BJ (cell line): ENCODE measurements around the gene RFTN2. TPM values are rescaled to one million over a fixed set of nuclear protein-coding genes. Genes with fewer than 3 reads are reported as not detected.
"Not testable (repeated sequence)": the region's sequence is repeated elsewhere in the genome, so short reads cannot be mapped to it uniquely, and the experiment has no call there.

Experiments used
- CTCF ChIA-PET: fragments of 350-600 bp; formaldehyde crosslinking; extraction: SDS; loops from one replicate; lab custom pipeline; 2021; ENCODE audit warnings: antibody characterized with exemption, inconsistent platforms; lab: Yijun Ruan, JAX
- POLR2A ChIA-PET: fragments of 300-600 bp; sonication (Branson Sonifier 250); formaldehyde crosslinking; extraction: SDS; loops from one replicate; lab custom pipeline; 2021; ENCODE audit warnings: antibody characterized with exemption; lab: Charles Lee
- DNase-seq: peaks from one replicate; pipeline ENCODE4 v3.0.0-alpha.2; 2011; ENCODE audit warnings: low read depth
- H3K27me3 ChIP-seq: 2 replicates; pipeline ENCODE4 v1.6.0; 2011; ENCODE audit warnings: low read length; ENCODE audit not compliant: control insufficient read depth, insufficient read depth
- H3K36me3 ChIP-seq: 2 replicates; pipeline ENCODE4 v1.5.1; 2011; ENCODE audit warnings: low read length; ENCODE audit not compliant: control insufficient read depth, insufficient read depth
- H3K4me3 ChIP-seq: 2 replicates; pipeline ENCODE4 v1.5.1; 2011; ENCODE audit warnings: low read depth, mild to moderate bottlenecking, control low read depth, low read length
- polyA plus RNA-seq: library from polyadenylated mRNA; depleted of rRNA; stranded (reverse); fragments of >200 nt; gene quantifications from 2 replicates; pipeline ENCODE4 v1.2.3, GENCODE V29; 2011
- TF ChIP-seq, protein P1 (sequence below): IDR thresholded peaks from 2 replicates; pipeline ENCODE4 v1.5.1; 2011; ENCODE audit warnings: low read depth, mild to moderate bottlenecking, control low read depth, inconsistent platforms, low read length, moderate library complexity; ENCODE audit not compliant: insufficient read depth

Gene RFTN2
- polyA plus RNA-seq, 1 experiment = 0.16 TPM

DNA sequence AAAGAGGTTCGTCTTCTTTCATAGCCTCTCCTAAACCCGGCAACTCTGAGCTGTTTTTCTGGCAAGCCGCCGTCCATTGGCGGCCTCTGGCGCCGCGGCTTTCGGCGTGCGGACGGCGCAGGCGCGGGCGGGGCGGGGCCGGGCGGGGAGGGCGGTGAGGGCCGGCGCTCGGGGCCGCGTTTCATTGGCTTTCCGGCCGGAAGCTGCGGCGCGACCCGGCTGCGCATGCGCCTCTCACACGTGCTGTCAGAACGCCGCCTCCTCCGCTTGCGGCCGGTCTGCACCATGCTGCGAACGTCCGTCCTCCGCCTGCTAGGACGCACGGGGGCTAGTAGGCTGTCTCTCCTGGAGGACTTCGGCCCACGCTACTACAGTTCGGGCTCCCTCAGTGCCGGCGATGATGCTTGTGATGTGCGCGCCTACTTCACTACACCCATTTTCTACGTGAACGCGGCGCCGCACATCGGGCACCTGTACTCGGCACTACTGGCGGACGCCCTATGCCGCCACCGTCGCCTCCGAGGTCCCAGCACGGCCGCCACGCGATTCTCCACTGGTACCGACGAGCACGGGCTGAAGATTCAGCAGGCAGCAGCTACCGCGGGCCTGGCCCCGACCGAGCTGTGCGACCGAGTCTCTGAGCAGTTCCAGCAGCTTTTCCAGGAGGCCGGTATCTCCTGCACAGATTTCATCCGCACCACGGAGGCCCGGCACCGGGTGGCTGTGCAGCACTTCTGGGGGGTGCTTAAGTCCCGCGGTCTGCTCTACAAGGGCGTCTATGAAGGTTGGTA, 29.9 kb upstream of the RFTN2 start, which contains the start of gene MARS2:
Gene MARS2 (plus strand): TSS at position 249 of the 791 bp plus-strand sequence. CDS start 37 bp downstream, at position 286.
- Histone ChIP-seq H3K27me3 (no peaks in the 10 kb centered on the region), H3K4me3 (peak within 1 kb of the TSS; percentile 80), H3K36me3 (no peaks in the 10 kb centered on the region)
- CTCF ChIA-PET = interaction anchor here (0.6 to 1.4 kb wide), 4 partner anchors 60 to 87 kb away, joined by 3 read pairs; no protein-coding TSS in a partner anchor
- POLR2A ChIA-PET = interaction anchor here (0.6 kb wide), 1 partner anchor 322 kb away, joined by 3 read pairs; no protein-coding TSS in a partner anchor
- TF ChIP-seq, protein P1, sequence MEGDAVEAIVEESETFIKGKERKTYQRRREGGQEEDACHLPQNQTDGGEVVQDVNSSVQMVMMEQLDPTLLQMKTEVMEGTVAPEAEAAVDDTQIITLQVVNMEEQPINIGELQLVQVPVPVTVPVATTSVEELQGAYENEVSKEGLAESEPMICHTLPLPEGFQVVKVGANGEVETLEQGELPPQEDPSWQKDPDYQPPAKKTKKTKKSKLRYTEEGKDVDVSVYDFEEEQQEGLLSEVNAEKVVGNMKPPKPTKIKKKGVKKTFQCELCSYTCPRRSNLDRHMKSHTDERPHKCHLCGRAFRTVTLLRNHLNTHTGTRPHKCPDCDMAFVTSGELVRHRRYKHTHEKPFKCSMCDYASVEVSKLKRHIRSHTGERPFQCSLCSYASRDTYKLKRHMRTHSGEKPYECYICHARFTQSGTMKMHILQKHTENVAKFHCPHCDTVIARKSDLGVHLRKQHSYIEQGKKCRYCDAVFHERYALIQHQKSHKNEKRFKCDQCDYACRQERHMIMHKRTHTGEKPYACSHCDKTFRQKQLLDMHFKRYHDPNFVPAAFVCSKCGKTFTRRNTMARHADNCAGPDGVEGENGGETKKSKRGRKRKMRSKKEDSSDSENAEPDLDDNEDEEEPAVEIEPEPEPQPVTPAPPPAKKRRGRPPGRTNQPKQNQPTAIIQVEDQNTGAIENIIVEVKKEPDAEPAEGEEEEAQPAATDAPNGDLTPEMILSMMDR = 0 out of 2 replicates have a peak, but pooled peaks have one; percentile 1
- peak; percentile 51 for DNase-seq

- ChIA-PET POLR2A (interaction anchor here (0.6 kb wide), 1 partner anchor 321 kb away, joined by 3 read pairs; no protein-coding TSS in a partner anchor), CTCF (interaction anchor here (0.6 to 1.3 kb wide), 2 partner anchors 60 to 88 kb away, joined by 3 read pairs; no protein-coding TSS in a partner anchor)
- no peak for DNase-seq
- TF ChIP-seq, protein P1 = no peak
- Histone ChIP-seq H3K27me3 (no peaks in the 10 kb centered on the region), H3K4me3 (peak overlapping the region; percentile 37), H3K36me3 (no peaks in the 10 kb centered on the region)
These were observed 29.2 kb upstream of the RFTN2 start for GRCh38 chr2:197704434-197705120.

DNA sequence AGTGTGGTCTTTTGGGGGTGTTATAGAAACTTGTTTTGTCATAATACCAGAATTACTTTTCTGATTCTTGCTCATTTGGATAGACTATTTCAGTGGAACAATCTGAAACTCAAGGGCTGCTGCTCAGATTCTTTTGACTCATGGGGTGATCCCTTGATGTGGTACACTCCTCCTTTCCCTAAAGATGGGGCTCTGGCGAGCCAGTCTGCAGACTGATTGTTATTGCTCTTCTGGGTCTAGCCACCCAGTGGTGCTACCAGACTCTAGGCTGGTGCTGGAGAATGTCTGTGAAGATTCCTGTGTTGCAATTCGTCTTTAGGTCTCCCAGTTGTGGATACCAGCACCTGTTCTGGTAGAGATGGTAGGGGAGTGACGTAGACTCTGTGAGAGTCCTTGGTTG, 25.6 kb upstream of the RFTN2 start:
- DNase-seq = no peak
- H3K36me3 ChIP-seq = no peaks in the 10 kb centered on the region
- ChIA-PET POLR2A (no interaction called here), CTCF (interaction anchor here (1.0 kb wide), 1 partner anchor 78 kb away, joined by 3 read pairs; no protein-coding TSS in a partner anchor)
- no peak overlapping the region for H3K4me3 ChIP-seq
- H3K27me3 ChIP-seq = no peaks in the 10 kb centered on the region
- TF ChIP-seq, protein P1 = no peak

DNA sequence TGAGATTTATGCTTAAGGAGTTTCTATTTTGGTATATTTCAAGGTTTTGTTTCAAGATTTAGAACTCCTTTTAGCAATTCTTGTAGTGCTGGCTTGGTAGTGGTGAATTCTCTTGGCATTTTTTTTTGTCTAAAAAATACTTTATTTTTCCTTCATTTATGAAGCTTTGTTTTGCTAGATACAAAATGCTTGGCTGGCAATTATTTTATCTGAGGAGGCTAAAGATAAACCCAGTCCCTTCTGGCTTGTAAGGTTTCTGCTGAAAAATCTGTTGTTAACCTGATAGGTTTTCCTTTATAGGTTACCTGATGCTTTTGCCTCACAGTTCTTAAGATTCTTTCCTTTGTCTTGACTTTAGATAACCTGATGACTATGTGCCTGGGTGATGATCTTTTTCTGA, 24.3 kb upstream of the RFTN2 start:
- H3K27me3 ChIP-seq, CTCF ChIA-PET, H3K36me3 ChIP-seq, H3K4me3 ChIP-seq, DNase-seq, POLR2A ChIA-PET: not testable (repeated sequence)

GRCh38 chr2:197696571-197696970, 21.2 kb upstream of the RFTN2 start:
- DNase-seq, CTCF ChIA-PET, POLR2A ChIA-PET, H3K36me3 ChIP-seq, H3K27me3 ChIP-seq, H3K4me3 ChIP-seq: not testable (repeated sequence)

GRCh38 chr2:197695971-197696370, 20.6 kb upstream of the RFTN2 start:
- H3K4me3 ChIP-seq, H3K36me3 ChIP-seq, POLR2A ChIA-PET, DNase-seq, CTCF ChIA-PET, H3K27me3 ChIP-seq: not testable (repeated sequence)

- DNase-seq, POLR2A ChIA-PET: not testable (repeated sequence)
These were observed 19.8 kb upstream of the RFTN2 start for GRCh38 chr2:197695206-197695605.

More at GRCh38 chr2:197695206-197695605, 19.8 kb upstream of the RFTN2 start:
- H3K27me3 ChIP-seq, H3K4me3 ChIP-seq, CTCF ChIA-PET, H3K36me3 ChIP-seq: not testable (repeated sequence)
